GM18526 (cell line): ENCODE data around the gene TBC1D1.

Experiments
- POLR2A ChIP-seq: IDR thresholded peaks from 3 replicates; pipeline ENCODE4 v1.6.1; 2011; ENCODE audit not compliant: insufficient read length; ENCODE audit errors: extremely low read depth

TBC1D1 gene, protein sequence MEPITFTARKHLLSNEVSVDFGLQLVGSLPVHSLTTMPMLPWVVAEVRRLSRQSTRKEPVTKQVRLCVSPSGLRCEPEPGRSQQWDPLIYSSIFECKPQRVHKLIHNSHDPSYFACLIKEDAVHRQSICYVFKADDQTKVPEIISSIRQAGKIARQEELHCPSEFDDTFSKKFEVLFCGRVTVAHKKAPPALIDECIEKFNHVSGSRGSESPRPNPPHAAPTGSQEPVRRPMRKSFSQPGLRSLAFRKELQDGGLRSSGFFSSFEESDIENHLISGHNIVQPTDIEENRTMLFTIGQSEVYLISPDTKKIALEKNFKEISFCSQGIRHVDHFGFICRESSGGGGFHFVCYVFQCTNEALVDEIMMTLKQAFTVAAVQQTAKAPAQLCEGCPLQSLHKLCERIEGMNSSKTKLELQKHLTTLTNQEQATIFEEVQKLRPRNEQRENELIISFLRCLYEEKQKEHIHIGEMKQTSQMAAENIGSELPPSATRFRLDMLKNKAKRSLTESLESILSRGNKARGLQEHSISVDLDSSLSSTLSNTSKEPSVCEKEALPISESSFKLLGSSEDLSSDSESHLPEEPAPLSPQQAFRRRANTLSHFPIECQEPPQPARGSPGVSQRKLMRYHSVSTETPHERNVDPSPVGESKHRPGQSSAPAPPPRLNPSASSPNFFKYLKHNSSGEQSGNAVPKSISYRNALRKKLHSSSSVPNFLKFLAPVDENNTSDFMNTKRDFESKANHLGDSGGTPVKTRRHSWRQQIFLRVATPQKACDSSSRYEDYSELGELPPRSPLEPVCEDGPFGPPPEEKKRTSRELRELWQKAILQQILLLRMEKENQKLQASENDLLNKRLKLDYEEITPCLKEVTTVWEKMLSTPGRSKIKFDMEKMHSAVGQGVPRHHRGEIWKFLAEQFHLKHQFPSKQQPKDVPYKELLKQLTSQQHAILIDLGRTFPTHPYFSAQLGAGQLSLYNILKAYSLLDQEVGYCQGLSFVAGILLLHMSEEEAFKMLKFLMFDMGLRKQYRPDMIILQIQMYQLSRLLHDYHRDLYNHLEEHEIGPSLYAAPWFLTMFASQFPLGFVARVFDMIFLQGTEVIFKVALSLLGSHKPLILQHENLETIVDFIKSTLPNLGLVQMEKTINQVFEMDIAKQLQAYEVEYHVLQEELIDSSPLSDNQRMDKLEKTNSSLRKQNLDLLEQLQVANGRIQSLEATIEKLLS (N-terminal part only)

DNA sequence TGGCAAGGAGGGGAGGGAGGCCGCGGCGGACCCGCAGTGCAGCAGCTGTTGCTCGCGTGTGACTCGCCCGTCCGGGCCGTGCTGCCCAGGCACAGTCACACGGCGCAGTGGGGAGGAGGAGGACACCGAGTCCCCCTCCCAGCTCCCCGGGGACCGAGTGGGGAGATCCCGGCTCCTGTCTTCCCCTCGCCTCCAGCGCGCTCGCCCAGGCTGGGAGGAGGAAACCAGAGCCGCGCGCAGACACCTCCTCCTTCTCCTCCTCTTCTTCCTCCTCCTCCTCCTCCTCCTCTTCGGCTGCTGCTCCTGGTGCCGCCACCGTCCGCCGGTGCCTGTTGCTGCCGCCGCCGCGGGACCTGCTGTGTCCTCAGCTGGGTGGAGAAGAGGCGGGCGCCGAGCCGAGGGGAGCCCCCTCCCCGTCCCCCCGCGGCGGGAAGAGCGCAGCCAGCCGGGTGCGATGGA lies at the start of gene TBC1D1:
Gene TBC1D1, plus strand, starts transcription at position 284 of the 459 bp plus-strand sequence. CDS start 11,012 bp downstream, outside the sequence.
- no peak for TF ChIP-seq POLR2A

DNA sequence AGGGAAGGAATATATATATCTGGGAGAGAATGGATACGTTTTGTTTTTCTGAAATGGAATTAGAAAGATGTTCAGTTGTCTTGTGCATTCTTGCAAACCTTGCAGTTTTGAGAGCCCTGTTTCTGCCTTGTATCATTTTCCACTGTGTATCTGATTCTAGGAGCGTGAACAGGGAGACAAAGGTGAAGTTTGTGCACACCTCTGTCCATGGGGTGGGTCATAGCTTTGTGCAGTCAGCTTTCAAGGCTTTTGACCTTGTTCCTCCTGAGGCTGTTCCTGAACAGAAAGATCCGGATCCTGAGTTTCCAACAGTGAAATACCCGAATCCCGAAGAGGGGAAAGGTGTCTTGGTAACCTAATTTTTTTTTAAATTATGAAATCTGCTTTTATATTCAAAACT lies 46.7 kb upstream of the TBC1D1 start:
- no peak for TF ChIP-seq POLR2A

DNA sequence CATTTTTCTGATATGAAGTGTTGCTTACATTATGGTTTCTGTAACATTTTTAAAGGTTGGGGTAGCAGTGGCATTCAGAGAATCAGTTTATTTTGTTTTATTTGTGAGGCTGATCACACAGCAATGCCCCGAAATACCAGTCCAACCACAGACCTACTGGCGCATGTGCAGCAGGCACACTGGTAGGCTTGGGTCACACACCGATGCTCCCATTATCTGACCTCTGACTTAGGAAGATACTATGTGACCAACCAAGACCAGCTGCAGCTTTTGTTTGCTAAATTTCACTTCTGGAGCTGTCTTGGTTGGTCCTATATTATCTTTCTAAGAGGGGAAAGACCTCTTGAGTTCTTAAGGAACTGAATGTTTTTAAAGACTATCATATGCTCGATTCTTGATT lies 45.7 kb upstream of the TBC1D1 start:
- no peak for TF ChIP-seq POLR2A

DNA sequence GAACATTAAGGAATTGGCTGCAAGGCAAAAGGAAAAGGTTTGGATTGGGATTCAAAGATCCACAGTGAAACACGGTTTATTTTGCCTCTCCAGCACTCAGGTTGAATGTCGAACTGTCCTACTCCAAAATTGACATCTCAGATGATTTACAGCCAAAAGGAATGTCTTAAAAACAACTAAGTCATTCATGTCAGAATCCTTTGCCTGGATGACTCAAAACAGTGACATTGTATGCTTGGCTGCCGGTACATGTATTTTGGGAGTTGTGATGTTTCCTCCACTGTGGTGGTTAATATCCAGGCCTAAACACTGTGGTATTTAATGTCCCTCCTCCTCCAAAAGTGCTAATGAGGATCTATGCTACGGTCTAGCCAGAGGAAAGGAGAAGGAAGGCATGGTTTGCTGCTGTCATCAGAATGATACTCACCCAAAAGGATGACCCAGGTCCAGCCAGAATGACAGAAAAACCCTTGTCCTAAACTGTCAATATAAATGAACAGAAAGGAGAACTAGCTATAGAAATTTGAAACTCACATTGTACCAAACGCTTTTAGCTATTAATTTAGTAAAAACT lies 43.5 kb upstream of the TBC1D1 start:
- no peak for TF ChIP-seq POLR2A

DNA sequence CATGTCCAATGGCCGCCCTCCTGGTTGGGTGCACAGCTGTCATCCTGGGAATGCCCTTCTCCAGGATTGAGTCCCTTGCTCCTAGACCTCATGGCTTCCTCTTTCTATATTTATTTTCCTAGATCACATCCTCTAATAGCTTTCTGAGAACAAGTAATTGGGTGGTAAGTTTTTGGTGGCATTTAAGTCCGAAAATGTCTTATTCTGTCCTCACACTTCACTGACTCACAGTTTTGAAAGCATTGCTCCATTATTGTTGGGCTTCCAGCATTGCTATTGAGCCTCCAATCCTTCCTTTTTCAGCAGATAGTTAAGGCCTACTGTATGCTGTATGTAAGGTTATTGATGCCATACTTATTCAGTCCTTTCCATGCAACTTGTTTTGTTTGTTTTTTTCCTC lies 38.5 kb upstream of the TBC1D1 start:
- no peak for TF ChIP-seq POLR2A

DNA sequence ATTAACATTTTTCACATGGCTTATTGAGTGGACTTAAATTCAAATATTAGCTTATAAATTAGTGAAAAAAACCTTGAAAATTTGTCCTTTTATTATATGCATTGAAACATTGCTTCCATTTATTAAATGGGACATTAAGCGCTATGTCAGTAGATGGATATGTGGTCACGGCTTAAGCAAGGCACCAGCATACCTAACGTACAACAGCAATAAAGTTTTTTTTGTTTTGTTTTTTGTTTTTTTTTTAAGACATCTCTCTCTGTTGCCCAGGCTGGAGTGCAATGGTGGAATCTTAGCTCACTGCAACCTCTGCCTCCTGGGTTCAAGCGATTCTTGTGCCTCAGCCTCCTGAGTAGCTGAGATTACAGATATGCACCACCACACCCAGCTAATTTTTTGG lies 32.8 kb upstream of the TBC1D1 start:
- TF ChIP-seq POLR2A, result no peak

DNA sequence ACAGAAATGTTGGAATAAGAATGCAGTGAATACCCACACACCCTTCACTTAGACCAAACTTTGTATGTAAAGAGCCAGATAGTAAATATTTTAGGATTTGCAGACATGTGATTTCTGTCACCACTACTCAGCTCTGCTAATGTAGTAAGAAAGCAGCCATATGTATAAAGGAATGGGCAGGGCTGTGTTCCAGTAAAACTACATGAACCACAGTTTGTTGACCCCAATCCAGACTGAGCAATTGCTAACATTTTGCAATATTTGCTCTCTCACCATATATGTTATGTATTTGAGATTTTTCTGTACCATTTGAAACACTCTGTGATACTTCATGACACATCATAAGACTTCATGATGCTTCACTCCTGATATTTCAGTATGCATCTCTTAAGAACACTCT lies 32.0 kb upstream of the TBC1D1 start:
- TF ChIP-seq POLR2A, result no peak

DNA sequence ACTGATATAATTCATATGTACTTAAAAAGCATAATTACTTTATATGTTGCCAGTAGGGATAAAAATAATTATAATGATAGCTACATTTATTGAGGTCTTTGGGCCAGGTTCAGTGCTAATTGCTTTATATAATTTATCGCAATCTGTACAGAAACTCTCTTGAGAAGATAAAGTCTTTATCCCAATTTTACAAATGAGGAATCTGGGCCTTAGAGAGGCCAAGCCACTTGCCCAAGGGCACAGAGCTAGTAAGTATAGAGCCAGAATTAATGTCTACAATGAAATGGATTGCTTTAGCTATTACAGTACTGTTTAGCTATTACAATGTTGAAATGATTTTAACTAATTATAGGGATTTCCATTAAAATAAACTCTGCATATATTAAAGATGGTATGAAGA lies 30.6 kb upstream of the TBC1D1 start:
- no peak for TF ChIP-seq POLR2A

DNA sequence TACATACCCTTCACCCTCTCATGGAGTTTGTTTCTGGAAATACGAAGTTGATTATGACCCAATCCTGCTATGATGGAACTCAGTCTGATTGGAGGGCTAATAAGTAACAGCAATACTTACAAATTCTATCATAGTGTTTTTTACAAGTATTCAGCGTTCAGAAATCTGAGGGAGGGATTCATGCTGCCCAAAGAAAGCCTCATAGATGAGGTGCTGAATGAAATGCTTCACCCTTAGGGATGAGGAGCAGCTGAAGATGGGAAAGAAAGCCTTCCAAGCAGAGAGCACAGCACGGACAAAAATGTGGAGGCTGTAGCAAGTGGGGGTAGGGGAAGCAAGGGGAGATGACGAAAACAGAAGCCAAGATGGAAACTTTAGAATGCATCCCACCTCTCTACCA lies 27.9 kb upstream of the TBC1D1 start:
- TF ChIP-seq POLR2A, result no peak

DNA sequence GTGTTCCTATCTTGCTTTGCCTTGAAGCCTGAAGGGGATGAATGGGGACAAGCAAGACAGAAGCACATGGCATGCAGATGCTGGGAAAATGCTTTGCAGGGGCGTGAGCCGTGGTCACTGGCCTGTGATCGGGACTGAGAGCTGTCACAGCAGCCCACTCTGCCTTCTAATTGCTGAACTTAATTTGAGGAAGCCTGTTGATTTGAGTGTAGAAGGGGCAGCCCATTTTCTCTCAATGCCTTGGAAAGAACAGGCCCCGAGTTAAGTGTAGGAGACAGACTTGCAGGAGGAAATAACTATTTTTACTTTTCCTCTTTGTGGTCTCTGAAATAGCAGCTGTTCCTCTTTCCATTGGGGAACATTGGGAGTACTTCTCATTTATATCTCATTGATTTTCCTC lies 26.1 kb upstream of the TBC1D1 start:
- TF ChIP-seq POLR2A, result no peak

DNA sequence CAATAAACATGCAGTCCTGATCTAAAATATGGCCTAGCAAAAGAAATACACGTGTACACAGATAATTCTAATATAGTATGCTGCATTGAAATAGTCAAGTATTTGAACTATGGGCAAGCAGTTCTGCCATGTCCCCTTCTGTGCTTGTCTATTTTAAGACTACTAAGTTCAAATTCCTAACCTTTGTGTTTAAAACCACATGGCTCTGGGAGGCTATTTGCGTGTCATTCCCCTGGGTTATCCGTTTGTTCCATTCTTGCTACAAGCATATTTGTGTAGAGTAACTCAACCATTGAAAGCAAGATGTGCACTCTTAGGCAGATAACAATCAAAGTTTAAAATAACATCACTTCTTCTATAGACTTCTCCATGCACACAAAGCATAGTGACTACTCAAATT lies 25.4 kb upstream of the TBC1D1 start:
- TF ChIP-seq POLR2A, result no peak

DNA sequence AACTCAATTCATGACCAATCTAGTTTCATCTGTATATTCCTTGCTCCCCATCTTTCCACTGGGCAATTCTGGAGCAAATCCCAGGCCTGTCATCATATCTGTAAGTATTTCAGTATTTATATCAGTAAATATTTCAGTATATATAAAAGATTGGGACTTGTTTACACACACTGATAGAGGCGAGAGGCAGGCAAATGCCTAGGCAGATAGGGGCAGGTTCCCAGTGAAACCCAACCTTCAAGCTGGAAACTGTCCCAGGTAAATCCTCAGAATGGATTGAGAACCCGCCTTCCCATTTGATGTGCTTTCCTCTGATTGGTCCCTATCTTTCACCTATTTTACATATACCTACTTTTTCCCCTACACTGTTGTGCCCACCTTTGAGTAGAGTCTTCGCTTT lies 23.8 kb upstream of the TBC1D1 start:
- no peak for TF ChIP-seq POLR2A

DNA sequence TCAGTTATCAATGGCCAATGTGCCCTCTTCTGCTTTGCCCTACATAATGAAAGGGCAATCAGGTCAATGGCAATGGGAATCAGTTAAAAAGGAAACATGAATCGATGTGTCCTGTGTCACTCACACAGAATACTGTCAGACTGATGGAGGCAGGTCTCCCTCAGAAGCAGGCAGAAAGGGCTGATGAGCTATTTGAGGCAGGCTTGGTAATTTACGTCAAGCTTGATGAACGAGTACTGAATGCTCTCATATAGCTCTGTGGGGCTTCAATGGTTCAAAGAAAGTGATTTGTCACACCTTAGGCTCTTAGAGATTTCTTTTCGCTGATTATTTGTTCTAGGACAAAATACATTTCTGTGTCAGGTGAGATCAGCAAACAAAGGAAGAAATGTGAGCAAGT lies 22.6 kb upstream of the TBC1D1 start:
- TF ChIP-seq POLR2A, result no peak

DNA sequence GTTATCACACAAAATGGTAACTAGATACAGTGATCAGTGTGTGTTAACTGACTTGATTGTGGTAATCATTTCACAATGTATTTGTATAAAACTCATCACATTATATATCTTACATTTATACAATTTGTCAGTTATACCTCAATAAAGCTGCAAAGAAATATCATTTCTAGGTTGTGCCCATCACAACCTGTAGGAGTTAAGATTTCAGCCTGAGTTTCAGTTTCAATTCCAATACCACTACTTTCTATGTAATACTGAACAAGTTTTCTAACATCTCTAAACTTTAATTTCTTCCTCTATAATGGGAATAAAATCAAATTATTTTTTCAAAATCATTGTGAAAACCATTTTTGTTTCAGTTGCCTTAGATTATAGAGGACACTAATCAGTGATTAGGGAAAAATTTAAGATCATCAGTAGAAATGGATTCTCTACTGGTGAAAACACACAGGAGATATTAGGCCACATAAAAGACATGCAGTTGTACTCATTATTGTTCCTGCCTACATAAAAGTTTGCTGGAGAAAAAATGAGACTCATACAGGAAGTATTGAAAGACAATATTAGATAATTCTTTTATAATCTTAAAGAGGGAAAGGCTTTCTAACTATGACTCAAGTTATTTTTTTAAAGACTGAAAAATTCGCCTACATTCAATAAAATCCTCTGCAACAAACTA lies 18.4 kb upstream of the TBC1D1 start:
- TF ChIP-seq POLR2A, result no peak
